GM12865 (cell line): ENCODE results near the gene MYL7.

ENCODE experiments used
- DNase-seq: peaks from one replicate; pipeline ENCODE4 v3.0.0; 2010; ENCODE audit warnings: low read depth
- H3K4me3 ChIP-seq: 2 replicates; pipeline ENCODE4 v1.5.1; 2011; ENCODE audit warnings: mild to moderate bottlenecking, low read depth, low read length, control low read depth
- TF ChIP-seq, protein P1 (sequence below): IDR thresholded peaks from 2 replicates; pipeline ENCODE4 v1.5.1; 2011; ENCODE audit warnings: low read length, control low read depth, low read depth, inconsistent platforms; ENCODE audit not compliant: insufficient read depth; ENCODE audit errors: missing control alignments

MYL7 gene

GRCh38 chr7:44141221-44141850, at the start of gene MYL7:
Gene MYL7 (minus strand): TSS chr7:44141332. CDS start chr7:44141305, 27 bp downstream.
- H3K4me3 ChIP-seq, result no peak within 1 kb of the TSS
- TF ChIP-seq, protein P1, sequence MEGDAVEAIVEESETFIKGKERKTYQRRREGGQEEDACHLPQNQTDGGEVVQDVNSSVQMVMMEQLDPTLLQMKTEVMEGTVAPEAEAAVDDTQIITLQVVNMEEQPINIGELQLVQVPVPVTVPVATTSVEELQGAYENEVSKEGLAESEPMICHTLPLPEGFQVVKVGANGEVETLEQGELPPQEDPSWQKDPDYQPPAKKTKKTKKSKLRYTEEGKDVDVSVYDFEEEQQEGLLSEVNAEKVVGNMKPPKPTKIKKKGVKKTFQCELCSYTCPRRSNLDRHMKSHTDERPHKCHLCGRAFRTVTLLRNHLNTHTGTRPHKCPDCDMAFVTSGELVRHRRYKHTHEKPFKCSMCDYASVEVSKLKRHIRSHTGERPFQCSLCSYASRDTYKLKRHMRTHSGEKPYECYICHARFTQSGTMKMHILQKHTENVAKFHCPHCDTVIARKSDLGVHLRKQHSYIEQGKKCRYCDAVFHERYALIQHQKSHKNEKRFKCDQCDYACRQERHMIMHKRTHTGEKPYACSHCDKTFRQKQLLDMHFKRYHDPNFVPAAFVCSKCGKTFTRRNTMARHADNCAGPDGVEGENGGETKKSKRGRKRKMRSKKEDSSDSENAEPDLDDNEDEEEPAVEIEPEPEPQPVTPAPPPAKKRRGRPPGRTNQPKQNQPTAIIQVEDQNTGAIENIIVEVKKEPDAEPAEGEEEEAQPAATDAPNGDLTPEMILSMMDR, result no peak
- DNase-seq, result no peak

- no peak for DNase-seq
- TF ChIP-seq, protein P1, result no peak
- H3K4me3 ChIP-seq, result no peak overlapping the region
These were observed 49.1 kb upstream of the MYL7 start for GRCh38 chr7:44189993-44190872.

DNA sequence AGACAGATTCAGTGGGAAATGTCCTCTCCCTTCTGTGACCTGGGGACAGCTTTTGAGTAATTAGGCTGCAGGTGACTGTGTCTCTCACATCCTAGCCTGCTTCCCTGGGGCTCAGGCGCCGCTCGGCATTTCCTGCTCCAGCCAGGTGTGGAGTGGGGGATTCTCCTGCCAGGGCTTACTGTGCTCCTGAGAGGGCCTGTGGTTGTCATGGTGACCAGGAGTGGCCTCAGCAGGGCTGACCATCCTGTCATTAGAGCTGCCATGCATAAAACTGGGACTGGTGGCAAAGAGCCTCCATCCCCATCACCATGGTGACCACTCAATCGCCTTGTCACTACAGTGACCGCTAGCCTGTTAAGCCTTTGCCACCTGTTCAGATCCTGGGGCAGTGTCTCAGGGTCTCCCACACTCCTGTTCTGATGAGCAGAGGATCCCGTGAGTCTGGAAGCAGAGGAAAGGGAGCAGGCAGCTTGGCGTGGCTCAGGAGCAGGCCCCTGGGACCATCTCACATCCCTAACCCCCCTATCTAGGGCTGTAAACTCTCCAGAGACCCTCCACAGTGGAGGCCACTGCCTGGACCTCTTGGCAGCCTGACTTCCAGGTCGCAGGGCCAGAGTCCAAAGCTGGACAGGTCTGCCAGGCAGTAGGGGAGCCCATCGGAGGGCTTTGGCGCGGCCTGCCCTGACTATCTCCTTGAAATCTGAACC, 48.3 kb upstream of the MYL7 start, which contains the start of gene GCK:
GCK (minus strand) TSS at position 154 of the 707 bp plus-strand sequence. CDS start 486 bp downstream, outside the sequence.
- TF ChIP-seq, protein P1, result no peak
- no peak for DNase-seq
- no peak within 1 kb of the TSS for H3K4me3 ChIP-seq

DNA sequence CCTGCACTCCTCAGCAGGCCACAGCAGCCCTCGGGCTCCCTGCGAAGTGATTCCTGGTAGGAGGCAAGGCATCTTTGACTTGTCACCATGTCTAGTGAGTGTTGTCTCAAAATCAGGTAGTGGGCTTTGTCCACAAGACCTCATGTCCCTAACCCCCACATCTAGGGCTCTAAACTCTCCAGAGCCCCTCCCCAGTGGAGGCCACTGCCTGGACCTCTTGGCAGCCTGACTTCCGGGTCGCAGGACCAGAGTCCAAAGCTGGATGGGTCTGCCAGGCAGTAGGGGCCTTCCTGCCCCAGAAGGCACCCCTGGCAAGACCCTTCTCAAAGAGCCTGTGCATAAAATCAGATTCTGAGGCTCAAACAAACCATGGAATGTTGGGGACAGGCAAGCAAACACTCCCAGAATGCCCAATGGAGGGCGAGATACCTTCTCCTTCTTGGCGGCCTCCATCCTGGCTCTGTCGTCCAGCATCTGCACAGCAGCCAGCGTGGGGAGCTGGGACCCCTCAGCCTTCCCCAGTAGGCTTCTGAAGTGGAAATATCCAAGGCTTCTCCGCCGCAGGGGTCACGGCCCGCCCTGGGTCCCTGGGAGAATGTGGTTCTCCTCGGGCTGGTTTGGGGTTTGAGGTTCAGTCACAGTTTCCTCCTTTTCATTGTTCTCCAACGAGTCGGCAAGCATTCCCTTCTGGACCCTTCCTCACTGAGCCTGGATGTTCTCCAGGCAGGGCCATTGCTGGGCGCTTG, 47.5 kb upstream of the MYL7 start:
- DNase-seq, result no peak

GRCh38 chr7:44187636-44188416, 46.7 kb upstream of the MYL7 start:
- DNase-seq, result no peak
- H3K4me3 ChIP-seq, result no peak overlapping the region
- TF ChIP-seq, protein P1, result no peak

More for the DNA sequence above, 47.5 kb upstream of the MYL7 start:
- TF ChIP-seq, protein P1, result no peak
- H3K4me3 ChIP-seq, result no peak overlapping the region

GRCh38 chr7:44186736-44187135, 45.6 kb upstream of the MYL7 start:
- no peak for DNase-seq
- TF ChIP-seq, protein P1, result no peak
- no peak overlapping the region for H3K4me3 ChIP-seq
